PC-9 (cell line): ENCODE results near the gene URGCP. TPM values are rescaled to one million over a fixed set of nuclear protein-coding genes. Genes with fewer than 3 reads are reported as not detected.

Experiments
- BruUV-seq: library from RNA; stranded (reverse); fragments of 400-500 nt; replicated peaks from 2 replicates; lab custom pipeline; 2021; lab: Mats Ljungman, UMichigan
- CTCF ChIA-PET: fragments of 300-600 bp; sonication (Branson Sonifier 250); formaldehyde crosslinking; loops from one replicate; lab custom pipeline; 2022; ENCODE audit warnings: antibody characterized with exemption; lab: Charles Lee
- POLR2A ChIA-PET: fragments of 300-600 bp; sonication (Branson Sonifier 250); formaldehyde crosslinking; loops from one replicate; lab custom pipeline; 2022; ENCODE audit warnings: antibody characterized with exemption; ENCODE audit not compliant: unreplicated experiment; lab: Charles Lee
- DNase-seq, 2 experiments: peaks; one replicate each; pipeline versions ENCODE4 v3.0.0 to v3.0.0-alpha.2; 2015 to 2022; ENCODE audit warnings: mixed read lengths in 1 of 2
- H2AFZ ChIP-seq: fragments of 200-600 bp; sonication (generic); 2 replicates; pipeline ENCODE4 v1.8.1; 2017; ENCODE audit warnings: antibody characterized with exemption
- H3F3A ChIP-seq: fragments of 200-600 bp; sonication (generic); 2 replicates; pipeline ENCODE4 v1.8.1; 2017; ENCODE audit warnings: antibody characterized with exemption, mild to moderate bottlenecking, low read depth; ENCODE audit not compliant: insufficient read depth
- H3K27ac ChIP-seq: fragments of 200-600 bp; sonication (generic); 2 replicates; pipeline ENCODE4 v1.6.1; 2016; ENCODE audit warnings: mixed run types
- H3K27me3 ChIP-seq: fragments of 200-600 bp; sonication (generic); 2 replicates; pipeline ENCODE4 v1.6.1; 2016; ENCODE audit warnings: low read depth, mixed run types; ENCODE audit not compliant: insufficient read depth
- H3K36me3 ChIP-seq: fragments of 200-600 bp; sonication (generic); 2 replicates; pipeline ENCODE4 v1.6.1; 2016; ENCODE audit warnings: low read depth, mixed run types
- H3K4me1 ChIP-seq: fragments of 200-600 bp; sonication (generic); replicated peaks from 2 replicates; pipeline ENCODE4 v1.6.1; 2016; ENCODE audit warnings: mixed run types; ENCODE audit not compliant: insufficient read depth
- H3K4me2 ChIP-seq: fragments of 200-600 bp; sonication (generic); 2 replicates; pipeline ENCODE4 v1.6.1; 2017; ENCODE audit warnings: mixed run types
- H3K4me3 ChIP-seq: fragments of 200-600 bp; sonication (generic); 2 replicates; pipeline ENCODE4 v1.6.1; 2016; ENCODE audit warnings: mixed run types
- H3K79me2 ChIP-seq: fragments of 200-600 bp; sonication (generic); 2 replicates; pipeline ENCODE4 v1.6.1; 2017; ENCODE audit warnings: low read depth, mixed run types
- H3K9me2 ChIP-seq: fragments of 200-600 bp; sonication (generic); 2 replicates; pipeline ENCODE4 v1.8.1; 2017; ENCODE audit warnings: mild to moderate bottlenecking; ENCODE audit not compliant: insufficient read depth
- H3K9me3 ChIP-seq: fragments of 200-600 bp; sonication (generic); 2 replicates; pipeline ENCODE4 v1.8.1; 2016; ENCODE audit warnings: low read depth; ENCODE audit not compliant: insufficient read depth
- H4K20me1 ChIP-seq: fragments of 200-600 bp; sonication (generic); 2 replicates; pipeline ENCODE4 v1.8.1; 2017; ENCODE audit not compliant: insufficient read depth
- EZH2 ChIP-seq: fragments of 200-600 bp; sonication (generic); IDR thresholded peaks from 2 replicates; pipeline ENCODE4 v1.8.0; 2017; ENCODE audit warnings: antibody characterized with exemption, low read depth
- intact Hi-C: fragments of 100-400 bp; cut with micrococcal nuclease; formaldehyde crosslinking; loops from one replicate; pipeline ENCODE4 v1.10.0; 2022; ENCODE audit not compliant: unreplicated experiment
- total RNA-seq: library from RNA; stranded (reverse); gene quantifications from 2 replicates; pipeline ENCODE4 v1.2.3, GENCODE V29; 2021
- TF ChIP-seq, protein P1 (sequence below): fragments of 200-600 bp; sonication (generic); conservative IDR thresholded peaks from 2 replicates; pipeline ENCODE4 v1.6.1; 2017; ENCODE audit warnings: mixed run types, antibody characterized with exemption, mild to moderate bottlenecking, moderate library complexity

URGCP gene
- total RNA-seq, 1 experiment from 2014 or later, result 49.5 TPM

DNA sequence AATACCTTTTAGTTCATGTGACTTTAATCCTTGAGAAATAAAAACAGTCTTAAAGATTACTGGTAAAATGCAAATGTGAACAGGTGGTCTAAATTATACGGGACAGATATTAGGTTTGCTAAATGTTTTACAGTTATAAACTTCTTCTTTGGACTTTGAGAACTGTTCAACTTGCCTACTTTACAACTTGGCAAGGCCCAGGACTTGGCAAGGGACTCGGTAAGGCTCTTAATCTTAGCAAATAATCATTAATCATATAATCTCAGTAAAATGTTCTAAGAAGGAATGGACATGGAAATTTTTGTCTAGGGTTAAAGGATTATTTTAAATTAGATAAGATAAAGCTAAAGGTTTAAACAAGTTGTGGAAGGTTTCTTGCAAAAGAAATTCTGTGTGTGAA is 15.0 kb upstream of the URGCP start:
- peaks cover 10% of the 10 kb centered on the region; the same call in 1 of the 2 replicates for H3F3A ChIP-seq
- ChIA-PET POLR2A (no interaction called here), CTCF (no interaction called here)
- no peaks in the 10 kb centered on the region for H3K27me3 ChIP-seq
- no peak for TF ChIP-seq EZH2
- TF ChIP-seq, protein P1, sequence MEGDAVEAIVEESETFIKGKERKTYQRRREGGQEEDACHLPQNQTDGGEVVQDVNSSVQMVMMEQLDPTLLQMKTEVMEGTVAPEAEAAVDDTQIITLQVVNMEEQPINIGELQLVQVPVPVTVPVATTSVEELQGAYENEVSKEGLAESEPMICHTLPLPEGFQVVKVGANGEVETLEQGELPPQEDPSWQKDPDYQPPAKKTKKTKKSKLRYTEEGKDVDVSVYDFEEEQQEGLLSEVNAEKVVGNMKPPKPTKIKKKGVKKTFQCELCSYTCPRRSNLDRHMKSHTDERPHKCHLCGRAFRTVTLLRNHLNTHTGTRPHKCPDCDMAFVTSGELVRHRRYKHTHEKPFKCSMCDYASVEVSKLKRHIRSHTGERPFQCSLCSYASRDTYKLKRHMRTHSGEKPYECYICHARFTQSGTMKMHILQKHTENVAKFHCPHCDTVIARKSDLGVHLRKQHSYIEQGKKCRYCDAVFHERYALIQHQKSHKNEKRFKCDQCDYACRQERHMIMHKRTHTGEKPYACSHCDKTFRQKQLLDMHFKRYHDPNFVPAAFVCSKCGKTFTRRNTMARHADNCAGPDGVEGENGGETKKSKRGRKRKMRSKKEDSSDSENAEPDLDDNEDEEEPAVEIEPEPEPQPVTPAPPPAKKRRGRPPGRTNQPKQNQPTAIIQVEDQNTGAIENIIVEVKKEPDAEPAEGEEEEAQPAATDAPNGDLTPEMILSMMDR, result no peak
- intact Hi-C loops, result no loop called here
- H3K79me2 ChIP-seq, result peaks cover 22% of the 10 kb centered on the region; the same call in 1 of the 2 replicates
- H3K9me2 ChIP-seq, result no peaks in the 10 kb centered on the region
- peaks cover 11% of the 10 kb centered on the region for H3K4me1 ChIP-seq
- no peak overlapping the region for H3K4me3 ChIP-seq
- no peak overlapping the region for H3K27ac ChIP-seq
- no peaks in the 10 kb centered on the region for H4K20me1 ChIP-seq
- peak in 1 of 2 experiments; percentile 15 for DNase-seq
- H3K4me2 ChIP-seq, result no peak overlapping the region
- no TSS peak for BruUV-seq
- H3K9me3 ChIP-seq, result no peaks in the 10 kb centered on the region
- H3K36me3 ChIP-seq, result 0 out of 2 replicates have a peak, but pooled peaks cover 4% of the 10 kb centered on the region
- no peak overlapping the region for H2AFZ ChIP-seq

DNA sequence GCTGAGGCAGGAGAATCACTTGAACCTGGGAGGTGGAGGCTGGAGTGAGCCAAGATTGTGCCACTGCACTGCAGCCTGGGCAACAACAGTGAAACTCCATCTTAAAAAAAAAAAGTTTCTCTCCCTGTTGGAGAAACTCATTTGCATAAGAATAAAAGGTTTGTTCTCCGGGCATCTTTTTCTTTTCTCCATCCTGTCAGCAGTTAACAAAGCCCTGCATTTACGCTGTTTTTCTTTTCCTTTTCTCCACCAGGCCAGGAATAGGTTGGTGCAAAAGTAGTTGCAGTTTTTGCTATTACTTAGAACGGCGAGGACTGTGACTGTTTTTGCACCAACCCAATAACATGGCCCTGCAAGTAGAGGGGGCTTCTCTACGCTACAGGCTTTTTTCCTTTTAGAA is 9.5 kb upstream of the URGCP start:
- TF ChIP-seq, protein P1, result no peak
- no peak for TF ChIP-seq EZH2
- no peak for DNase-seq
- H2AFZ ChIP-seq, result no peak overlapping the region
- CTCF ChIA-PET, result no interaction called here
- intact Hi-C loops, result no loop called here
- POLR2A ChIA-PET, result no interaction called here
- no peak overlapping the region for H3K4me3 ChIP-seq
- H3K9me2 ChIP-seq, result no peaks in the 10 kb centered on the region
- 0 out of 2 replicates have a peak, but pooled peaks cover 4% of the 10 kb centered on the region for H3K36me3 ChIP-seq
- H3K9me3 ChIP-seq, result no peaks in the 10 kb centered on the region
- no peaks in the 10 kb centered on the region for H3K79me2 ChIP-seq
- H3K4me1 ChIP-seq, result no peaks in the 10 kb centered on the region
- no peaks in the 10 kb centered on the region for H3F3A ChIP-seq
- H3K4me2 ChIP-seq, result no peak overlapping the region
- H4K20me1 ChIP-seq, result no peaks in the 10 kb centered on the region
- no peak overlapping the region for H3K27ac ChIP-seq
- no peaks in the 10 kb centered on the region for H3K27me3 ChIP-seq
- BruUV-seq, result no TSS peak

DNA sequence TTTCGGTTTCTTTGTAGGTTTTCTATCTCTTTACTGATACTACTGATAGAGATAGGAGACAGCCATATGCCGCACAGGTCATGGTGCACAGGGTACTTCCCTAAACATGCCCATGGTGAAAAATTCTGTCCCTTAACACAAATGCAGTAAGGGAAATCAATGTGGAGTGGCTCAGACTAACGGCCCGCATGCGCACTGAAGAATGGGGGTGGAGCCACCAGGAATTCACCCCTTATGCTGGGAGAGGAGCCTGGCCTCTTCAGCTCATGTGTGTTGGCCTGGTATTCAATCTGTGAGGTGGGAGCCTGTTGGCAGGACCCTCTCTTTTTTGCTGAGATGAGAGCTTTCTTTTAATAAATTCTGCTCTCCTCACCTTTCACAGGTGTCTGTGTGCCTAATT is 8.4 kb upstream of the URGCP start:
- no peak for TF ChIP-seq EZH2
- TF ChIP-seq, protein P1, result no peak
- Histone ChIP-seq H3K4me3 (no peak overlapping the region), H3K4me1 (no peaks in the 10 kb centered on the region), H4K20me1 (no peaks in the 10 kb centered on the region), H3K27me3 (no peaks in the 10 kb centered on the region), H2AFZ (no peak overlapping the region), H3K36me3 (0 out of 2 replicates have a peak, but pooled peaks cover 4% of the 10 kb centered on the region), H3K27ac (no peak overlapping the region), H3K9me3 (no peaks in the 10 kb centered on the region), H3F3A (no peaks in the 10 kb centered on the region), H3K9me2 (no peaks in the 10 kb centered on the region), H3K79me2 (no peaks in the 10 kb centered on the region), H3K4me2 (no peak overlapping the region)
- POLR2A ChIA-PET, result interaction anchor here (0.6 kb wide), 2 partner anchors 9 to 19 kb away, joined by 3 to 5 read pairs; no protein-coding TSS in a partner anchor
- BruUV-seq, result no TSS peak
- intact Hi-C loops, result no loop called here
- CTCF ChIA-PET, result no interaction called here
- DNase-seq, result no peak
